ENCODE measurements around the gene ESRRA. TPM values are rescaled to one million over a fixed set of nuclear protein-coding genes. Genes with fewer than 3 reads are reported as not detected.

ESRRA gene
- polyA plus RNA-seq, 2 of the 4 experiments (the other 2 are of a cell fraction) = 15.2 to 35.5 TPM

DNA sequence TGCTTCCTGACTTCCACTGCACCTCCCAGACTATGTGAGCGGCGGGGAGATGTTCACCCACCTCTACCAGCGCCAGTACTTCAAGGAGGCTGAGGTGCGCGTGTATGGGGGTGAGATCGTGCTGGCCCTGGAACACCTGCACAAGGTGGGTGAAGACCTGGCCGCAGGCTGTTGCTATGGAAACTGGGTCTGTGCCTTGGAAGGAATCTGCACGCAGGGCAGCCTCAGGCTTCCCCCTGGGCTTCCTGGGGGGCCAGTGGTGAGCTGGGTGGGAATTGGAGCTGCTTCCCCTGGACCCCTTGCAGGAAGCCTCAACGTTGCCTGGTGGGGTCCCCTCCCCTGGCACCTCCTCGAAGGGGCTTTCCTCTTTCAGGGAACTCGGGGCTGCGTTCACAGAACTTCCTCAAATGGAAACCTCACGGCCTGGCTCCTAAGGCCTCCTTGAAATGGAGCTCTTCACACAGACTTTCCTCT lies 55.2 kb downstream of the ESRRA start:
- no peaks in the 10 kb centered on the region for H3K9me3 ChIP-seq
- ATAC-seq (no peak), FAIRE-seq (no peak), DNase-seq (ENCODE audit: low read depth in 1 of 2, low spot score in 1 of 2) (no peak)
- H3K4me2 ChIP-seq = peak overlapping the region; percentile 87
- H3K4me3 ChIP-seq = no peak overlapping the region
- ChIA-PET CTCF (interaction anchor here (0.6 to 33.9 kb wide), 10 partner anchors 10 to 328 kb away, joined by 3 to 996 read pairs (median 3); partner anchors contain the start of genes CATSPERZ, ESRRA, PRDX5 and TRMT112), POLR2A (interaction anchor here (0.9 kb wide), 1 partner anchor 29 kb away, joined by 3 read pairs; no protein-coding TSS in a partner anchor)
- peaks cover 39% of the 10 kb centered on the region for H3K4me1 ChIP-seq
- WGBS (ENCODE audit: missing lambda C conversion rate) = 93% methylated on average over 13 of the region's 13 CpGs
- H3K27ac ChIP-seq = no peak overlapping the region
- TF ChIP-seq E2F6 (IDR thresholded peaks at IDR 0.05; ENCODE audit: borderline replicate concordance, low read depth) (no peak), TFCP2L1 (CRISPR knock-in tag; IDR thresholded peaks at IDR 0.05) (no peak), MYC (IDR thresholded peaks at IDR 0.05; ENCODE audit: borderline replicate concordance, low read length) (no peak), NR3C1 (IDR thresholded peaks at IDR 0.05) (no peak), HOXA7 (CRISPR knock-in tag; IDR thresholded peaks at IDR 0.05) (no peak), HOXB13 (CRISPR knock-in tag; IDR thresholded peaks at IDR 0.05; ENCODE audit: low read depth) (no peak), FOSB (CRISPR knock-in tag; IDR thresholded peaks at IDR 0.05) (no peak), CBX8 (IDR thresholded peaks at IDR 0.05) (no peak), RFX5 (IDR thresholded peaks at IDR 0.05) (no peak)

GRCh38 chr11:64361659-64362058 lies 56.3 kb downstream of the ESRRA start:
- Histone ChIP-seq H3K27ac (no peak overlapping the region), H3K4me2 (no peak overlapping the region), H3K4me3 (no peak overlapping the region), H3K9me3 (no peaks in the 10 kb centered on the region), H3K4me1 (peaks cover 28% of the 10 kb centered on the region)
- no peak for FAIRE-seq
- ChIA-PET POLR2A (no interaction called here), CTCF (interaction anchor here (0.6 to 33.9 kb wide), 5 partner anchors 11 to 88 kb away, joined by 3 to 996 read pairs (median 3); partner anchors contain the start of genes CATSPERZ, ESRRA, PRDX5 and TRMT112)
- TF ChIP-seq SREBF2 (IDR thresholded peaks at IDR 0.05) (no peak), KDM5A (IDR thresholded peaks at IDR 0.05) (no peak), MYC (IDR thresholded peaks at IDR 0.05; ENCODE audit: borderline replicate concordance, low read length) (no peak), RNF2 (IDR thresholded peaks at IDR 0.05; ENCODE audit: borderline replicate concordance, low read depth) (no peak), MAFK (IDR thresholded peaks at IDR 0.05; ENCODE audit: partially characterized antibody) (no peak)
- no peak for ATAC-seq
- DNase-seq (ENCODE audit: low read depth in 1 of 2, low spot score in 1 of 2) = no peak
- 96% methylated on average over 13 of the region's 18 CpGs for WGBS (ENCODE audit: missing lambda C conversion rate)

- POLR2A ChIA-PET = no interaction called here
- 94% methylated on average over 10 of the region's 10 CpGs for WGBS (ENCODE audit: missing lambda C conversion rate)
- CTCF ChIA-PET = interaction anchor here (1.2 kb wide), 1 partner anchor 290 kb away, joined by 3 read pairs; no protein-coding TSS in a partner anchor
- DNase-seq (ENCODE audit: low read depth in 1 of 2, low spot score in 1 of 2) (no peak), FAIRE-seq (no peak), ATAC-seq (no peak)
- H3K4me1 ChIP-seq = peaks cover 21% of the 10 kb centered on the region
- no peaks in the 10 kb centered on the region for H3K9me3 ChIP-seq
- TF ChIP-seq HES2 (IDR thresholded peaks at IDR 0.05) (no peak), MYC (IDR thresholded peaks at IDR 0.05; ENCODE audit: borderline replicate concordance, low read length) (no peak), SREBF2 (IDR thresholded peaks at IDR 0.05) (no peak), HOXB5 (CRISPR knock-in tag; IDR thresholded peaks at IDR 0.05) (no peak), HEYL (CRISPR knock-in tag; IDR thresholded peaks at IDR 0.05) (no peak), CBX2 (IDR thresholded peaks at IDR 0.05; ENCODE audit: borderline replicate concordance, low read depth) (no peak), RAD21 (conservative IDR thresholded peaks at IDR 0.05 in 1 of 2, IDR thresholded peaks at IDR 0.05 in 1 of 2) (no peak), RARB (CRISPR knock-in tag; IDR thresholded peaks at IDR 0.05) (no peak), EHMT2 (IDR thresholded peaks at IDR 0.05; ENCODE audit: low read depth) (no peak), KDM5A (IDR thresholded peaks at IDR 0.05) (no peak), JUN (IDR thresholded peaks at IDR 0.05) (no peak), E2F6 (IDR thresholded peaks at IDR 0.05; ENCODE audit: borderline replicate concordance, low read depth) (no peak), BHLHE40 (IDR thresholded peaks at IDR 0.05; ENCODE audit: low read depth, low read length) (no peak), FOSB (CRISPR knock-in tag; IDR thresholded peaks at IDR 0.05) (no peak)
- TF ChIP-seq, protein P1, sequence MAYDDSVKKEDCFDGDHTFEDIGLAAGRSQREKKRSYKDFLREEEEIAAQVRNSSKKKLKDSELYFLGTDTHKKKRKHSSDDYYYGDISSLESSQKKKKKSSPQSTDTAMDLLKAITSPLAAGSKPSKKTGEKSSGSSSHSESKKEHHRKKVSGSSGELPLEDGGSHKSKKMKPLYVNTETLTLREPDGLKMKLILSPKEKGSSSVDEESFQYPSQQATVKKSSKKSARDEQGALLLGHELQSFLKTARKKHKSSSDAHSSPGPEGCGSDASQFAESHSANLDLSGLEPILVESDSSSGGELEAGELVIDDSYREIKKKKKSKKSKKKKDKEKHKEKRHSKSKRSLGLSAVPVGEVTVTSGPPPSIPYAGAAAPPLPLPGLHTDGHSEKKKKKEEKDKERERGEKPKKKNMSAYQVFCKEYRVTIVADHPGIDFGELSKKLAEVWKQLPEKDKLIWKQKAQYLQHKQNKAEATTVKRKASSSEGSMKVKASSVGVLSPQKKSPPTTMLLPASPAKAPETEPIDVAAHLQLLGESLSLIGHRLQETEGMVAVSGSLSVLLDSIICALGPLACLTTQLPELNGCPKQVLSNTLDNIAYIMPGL (CRISPR knock-in tag; IDR thresholded peaks at IDR 0.05; ENCODE audit: borderline replicate concordance) = no peak
- no peak overlapping the region for H3K27ac ChIP-seq
- H3K4me2 ChIP-seq = no peak overlapping the region
- no peak overlapping the region for H3K4me3 ChIP-seq
These were observed 57.0 kb downstream of the ESRRA start for GRCh38 chr11:64362339-64362738.

Measured in A549 (cell line).